HepG2 (cell line): Measurements from ENCODE around the gene OTUD7B.

ENCODE experiments used
- CCAR2 ChIP-seq: fragments of 200-400 bp; formaldehyde crosslinking; optimal IDR thresholded peaks from 2 replicates; pipeline ENCODE3; 2018; ENCODE audit warnings: low read depth, mild to moderate bottlenecking, low read length, moderate library complexity
- CTCF ChIP-seq: sonication (generic); formaldehyde crosslinking; IDR thresholded peaks from 2 replicates; pipeline ENCODE4 v1.5.0; 2020; ENCODE audit warnings: mild to moderate bottlenecking, missing genetic modification reagents, moderate library complexity
- ERF ChIP-seq: IDR thresholded peaks from 2 replicates; pipeline ENCODE4 v1.6.1; 2018; ENCODE audit warnings: missing biosample characterization, missing genetic modification reagents
- FOXJ3 ChIP-seq: sonication (generic); formaldehyde crosslinking; IDR thresholded peaks from 2 replicates; pipeline ENCODE4 v1.4.0; 2020; ENCODE audit warnings: missing genetic modification reagents, mild to moderate bottlenecking, borderline replicate concordance
- GABPA ChIP-seq, 2 experiments: IDR thresholded peaks; 2 replicates each; pipeline ENCODE4 v1.6.1; 2011 to 2016; ENCODE audit warnings: low read depth in 2 of 2, low read length in 1 of 2, missing biosample characterization in 1 of 2, missing genetic modification characterization in 1 of 2
- POLR2A ChIP-seq, 2 experiments: IDR thresholded peaks; 2 replicates each; pipeline ENCODE4 v1.6.1; 2011; ENCODE audit warnings: low read depth in 2 of 2, low read length in 2 of 2, mild to moderate bottlenecking in 1 of 2, moderate library complexity in 1 of 2; ENCODE audit not compliant: insufficient read depth in 1 of 2
- RAD51 ChIP-seq: fragments of 450-650 bp; IDR thresholded peaks from 2 replicates; pipeline ENCODE4 v1.6.1; 2016; ENCODE audit warnings: borderline replicate concordance
- ZNF33B ChIP-seq: sonication (generic); formaldehyde crosslinking; IDR thresholded peaks from 2 replicates; pipeline ENCODE4 v1.5.1; 2020; ENCODE audit warnings: mild to moderate bottlenecking, missing genetic modification reagents
- ZNF792 ChIP-seq: IDR thresholded peaks from 2 replicates; pipeline ENCODE4 v1.6.1; 2016

GRCh38 chr1:150002217-150002616 is 8.3 kb downstream of the OTUD7B start:
- TF ChIP-seq FOXJ3 (CRISPR knock-in tag), result no peak
- no peak for TF ChIP-seq CCAR2
- no peak for TF ChIP-seq ERF (CRISPR knock-in tag)
- no peak for TF ChIP-seq CTCF (CRISPR knock-in tag)
- TF ChIP-seq POLR2A (IDR thresholded peaks at IDR 0.05; ENCODE audit: insufficient read depth in 1 of 2, low read depth in 2 of 2, low read length in 2 of 2), result no peak
- no peak for TF ChIP-seq ZNF33B (CRISPR knock-in tag)
- no peak for TF ChIP-seq ZNF792
- no peak for TF ChIP-seq RAD51
- no peak for TF ChIP-seq GABPA (IDR thresholded peaks at IDR 0.05; ENCODE audit: low read depth, low read length)
- no peak for TF ChIP-seq GABPA (CRISPR knock-in tag; IDR thresholded peaks at IDR 0.05; ENCODE audit: low read depth)
